ENCODE measurements around the gene TSPAN32. TPM values are rescaled to one million over a fixed set of nuclear protein-coding genes. Genes with fewer than 3 reads are reported as not detected.
A peak's percentile ranks its signal among the peaks of the same experiment; 100 is the strongest.

The TSPAN32 gene
- total RNA-seq, 1 donor from 2014 or later: 1.9 TPM

DNA sequence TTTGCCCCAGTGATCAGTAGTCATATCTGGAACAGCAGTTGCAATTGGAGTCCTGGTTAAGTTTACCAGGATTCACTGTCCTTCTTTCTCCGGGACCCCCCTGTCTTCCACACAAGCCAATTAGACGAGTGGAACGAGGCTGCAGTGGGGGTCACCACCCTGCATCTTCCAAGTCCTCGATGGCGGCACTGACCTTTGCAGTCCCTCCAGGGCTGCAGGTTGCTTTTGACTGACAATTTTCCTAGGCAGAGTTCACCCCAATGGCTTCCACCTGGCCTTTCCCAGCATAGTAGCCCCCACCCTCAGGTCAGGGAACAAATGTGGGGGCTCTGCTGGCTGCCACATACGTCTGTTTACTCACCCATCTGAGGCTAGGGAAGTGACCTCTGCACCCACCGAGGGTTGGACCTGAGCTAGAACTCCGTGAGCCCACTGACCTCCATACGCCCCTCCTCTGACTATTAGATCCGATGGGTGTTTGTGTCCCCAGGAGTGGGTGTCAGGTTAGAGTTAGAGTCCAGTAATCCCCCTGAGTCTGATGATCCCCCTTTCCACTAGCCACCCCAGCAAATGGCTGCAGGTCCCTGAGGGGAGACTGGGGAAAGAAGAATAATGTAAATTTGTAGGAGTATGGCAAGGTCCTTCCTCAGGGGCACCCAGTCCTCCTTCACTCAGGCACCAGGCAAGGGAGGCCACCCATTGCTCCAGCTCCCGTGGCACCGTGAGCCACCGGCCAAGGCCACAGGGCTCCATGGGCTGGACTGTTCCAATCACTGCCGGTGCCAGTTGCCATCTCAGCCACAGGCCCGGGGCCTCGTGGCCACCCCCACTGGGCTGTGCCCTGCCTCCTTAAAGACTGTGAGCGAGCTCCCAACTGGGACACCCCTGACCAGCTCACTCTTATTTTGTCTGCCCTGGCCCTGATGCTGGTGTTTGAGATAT, 5.6 kb upstream of the TSPAN32 start:
- DNase-seq (ENCODE audit: low spot score in 2 of 2): peak in 1 of 2 donors; percentile 46
- H3K27ac ChIP-seq: no peak overlapping the region
- intact Hi-C loops (cut with DNase I): no loop called here
- TF ChIP-seq, protein P1, sequence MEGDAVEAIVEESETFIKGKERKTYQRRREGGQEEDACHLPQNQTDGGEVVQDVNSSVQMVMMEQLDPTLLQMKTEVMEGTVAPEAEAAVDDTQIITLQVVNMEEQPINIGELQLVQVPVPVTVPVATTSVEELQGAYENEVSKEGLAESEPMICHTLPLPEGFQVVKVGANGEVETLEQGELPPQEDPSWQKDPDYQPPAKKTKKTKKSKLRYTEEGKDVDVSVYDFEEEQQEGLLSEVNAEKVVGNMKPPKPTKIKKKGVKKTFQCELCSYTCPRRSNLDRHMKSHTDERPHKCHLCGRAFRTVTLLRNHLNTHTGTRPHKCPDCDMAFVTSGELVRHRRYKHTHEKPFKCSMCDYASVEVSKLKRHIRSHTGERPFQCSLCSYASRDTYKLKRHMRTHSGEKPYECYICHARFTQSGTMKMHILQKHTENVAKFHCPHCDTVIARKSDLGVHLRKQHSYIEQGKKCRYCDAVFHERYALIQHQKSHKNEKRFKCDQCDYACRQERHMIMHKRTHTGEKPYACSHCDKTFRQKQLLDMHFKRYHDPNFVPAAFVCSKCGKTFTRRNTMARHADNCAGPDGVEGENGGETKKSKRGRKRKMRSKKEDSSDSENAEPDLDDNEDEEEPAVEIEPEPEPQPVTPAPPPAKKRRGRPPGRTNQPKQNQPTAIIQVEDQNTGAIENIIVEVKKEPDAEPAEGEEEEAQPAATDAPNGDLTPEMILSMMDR (IDR thresholded peaks at IDR 0.05): no peak
- no peak overlapping the region for H3K4me3 ChIP-seq
- no peaks in the 10 kb centered on the region for H3K36me3 ChIP-seq
- H3K27me3 ChIP-seq: no peaks in the 10 kb centered on the region
- no peaks in the 10 kb centered on the region for H3K9me3 ChIP-seq
- no peaks in the 10 kb centered on the region for H3K4me1 ChIP-seq

DNA sequence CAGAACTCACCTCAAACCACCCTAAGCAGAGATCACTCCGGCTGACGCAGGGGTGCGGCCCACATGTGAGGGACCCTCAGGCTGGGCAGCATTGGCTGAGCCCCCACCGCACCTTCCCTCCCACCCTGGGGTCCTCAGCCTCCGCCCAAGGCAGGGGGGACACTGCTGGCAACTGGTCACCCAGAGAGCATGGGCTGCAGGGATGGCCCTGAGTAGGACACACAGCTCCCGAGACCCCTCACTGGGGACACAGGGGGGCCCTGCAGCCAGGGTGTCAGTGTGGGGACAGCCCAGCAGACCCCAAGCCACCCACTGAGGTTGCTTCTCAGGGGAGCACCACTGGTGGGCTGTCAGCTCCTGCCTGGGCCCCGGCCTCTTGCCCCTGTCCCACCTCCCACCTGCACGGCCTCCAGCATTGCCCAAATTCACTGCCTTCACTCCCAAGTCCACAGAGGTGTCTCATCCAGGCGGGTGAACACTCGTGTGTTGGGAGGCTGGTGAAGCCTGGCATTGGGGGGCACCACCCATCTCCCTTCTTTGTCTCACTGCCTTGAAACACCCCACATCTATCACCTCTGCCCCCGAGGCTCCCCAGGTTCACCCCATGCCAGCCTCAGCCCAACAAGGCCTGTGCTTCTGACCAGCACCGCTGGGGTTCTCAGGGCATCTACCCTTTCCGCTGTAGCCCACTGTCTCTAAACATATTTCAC, 4.7 kb upstream of the TSPAN32 start:
- peak in 1 of 2 donors; percentile 43 for DNase-seq (ENCODE audit: low spot score in 2 of 2)

DNA sequence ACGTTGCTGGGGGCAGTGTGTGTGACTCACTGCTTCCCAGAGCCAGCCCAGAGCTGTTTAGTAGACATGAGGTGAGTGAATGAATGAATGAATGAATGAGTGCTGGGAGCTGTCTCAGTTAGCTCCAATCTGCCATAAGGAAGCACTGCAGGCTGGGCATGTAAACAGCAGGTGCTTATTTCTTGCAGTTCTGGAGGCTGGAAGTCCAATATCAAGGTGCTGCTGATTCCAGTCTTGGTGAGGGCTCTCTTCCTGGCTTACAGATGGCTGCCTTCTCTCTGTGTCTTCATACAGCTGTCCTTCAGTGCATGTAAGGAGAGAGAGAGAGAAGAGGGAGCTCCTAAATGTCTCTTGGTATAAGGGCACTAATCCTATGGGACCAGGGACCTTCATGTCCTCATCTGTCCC, 4.2 kb upstream of the TSPAN32 start:
- Histone ChIP-seq H3K4me1 (peaks cover 4 to 5% of the 10 kb centered on the region in 2 donors), H3K27ac (no peak overlapping the region), H3K9me3 (no peaks in the 10 kb centered on the region), H3K36me3 (no peaks in the 10 kb centered on the region), H3K27me3 (no peaks in the 10 kb centered on the region), H3K4me3 (no peak overlapping the region)
- intact Hi-C loops (cut with DNase I): no loop called here
- no peak for DNase-seq (ENCODE audit: low spot score in 2 of 2)
- TF ChIP-seq, protein P1 (IDR thresholded peaks at IDR 0.05): no peak

More for the DNA sequence above, 4.7 kb upstream of the TSPAN32 start:
- H3K9me3 ChIP-seq: no peaks in the 10 kb centered on the region
- TF ChIP-seq, protein P1 (IDR thresholded peaks at IDR 0.05): no peak
- intact Hi-C loops (cut with DNase I): no loop called here
- no peaks in the 10 kb centered on the region for H3K4me1 ChIP-seq
- no peak overlapping the region for H3K4me3 ChIP-seq
- no peaks in the 10 kb centered on the region for H3K27me3 ChIP-seq
- H3K36me3 ChIP-seq: no peaks in the 10 kb centered on the region
- H3K27ac ChIP-seq: no peak overlapping the region

DNA sequence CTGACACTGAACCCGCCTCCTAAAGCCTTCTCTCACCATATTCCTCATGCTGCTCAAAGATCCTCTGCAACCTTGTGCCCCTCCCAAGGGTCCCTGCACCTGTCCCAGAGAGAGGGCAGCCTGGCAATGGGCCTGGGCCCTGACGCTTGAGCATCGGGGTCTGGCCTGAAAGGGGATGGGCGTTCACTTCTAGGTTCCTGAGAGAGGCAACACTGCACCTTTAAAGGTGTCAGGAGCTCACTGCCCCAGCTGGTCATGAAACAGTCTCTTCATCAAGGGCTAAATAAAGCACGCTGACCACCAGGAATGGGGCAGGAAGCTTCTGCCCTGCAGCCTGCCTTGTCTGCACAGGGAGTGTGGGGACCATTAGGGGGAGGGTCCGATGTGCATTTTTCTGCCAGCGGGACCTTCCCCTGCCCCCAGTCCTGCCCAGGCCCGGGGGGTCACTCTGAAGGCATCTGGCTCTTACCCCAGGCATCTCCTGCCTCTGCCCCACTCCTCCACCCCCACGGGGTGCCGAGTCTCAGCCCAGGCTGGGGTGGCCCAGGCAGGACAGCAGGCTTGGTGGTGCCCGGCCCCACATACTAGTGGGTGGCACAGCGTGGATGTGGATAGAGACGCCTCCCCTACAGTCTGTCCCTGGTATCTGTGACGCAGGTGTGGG, 3.5 kb upstream of the TSPAN32 start:
- Histone ChIP-seq H3K9me3 (no peaks in the 10 kb centered on the region), H3K27ac (no peak overlapping the region), H3K27me3 (no peaks in the 10 kb centered on the region), H3K4me1 (peaks cover 11% of the 10 kb centered on the region in 2 donors), H3K36me3 (no peaks in the 10 kb centered on the region), H3K4me3 (no peak overlapping the region)
- TF ChIP-seq, protein P1 (IDR thresholded peaks at IDR 0.05): no peak
- intact Hi-C loops (cut with DNase I): no loop called here
- peak in 1 of 2 donors; percentile 59 for DNase-seq (ENCODE audit: low spot score in 2 of 2)

All from ascending aorta (tissue), 2 donors.